HG02763 (cell line): ENCODE results near the gene MPP7.

Source experiments
- ATAC-seq: cut with Tn5 transposase; IDR thresholded peaks from one replicate; pipeline ENCODE4 v1.9.1; 2021; ENCODE audit warnings: mild to moderate bottlenecking, moderate library complexity; ENCODE audit not compliant: unreplicated experiment

Gene MPP7

GRCh38 chr10:28273343-28273742 is 29.5 kb downstream of the MPP7 start:
- ATAC-seq, result no peak

- no peak for ATAC-seq
Measured at GRCh38 chr10:28269842-28270456, 32.9 kb downstream of the MPP7 start.

- ATAC-seq, result no peak
Measured at GRCh38 chr10:28266449-28267224, 36.2 kb downstream of the MPP7 start.

- no peak for ATAC-seq
Measured at GRCh38 chr10:28263136-28263857, 39.6 kb downstream of the MPP7 start.

GRCh38 chr10:28256776-28257175 is 46.1 kb downstream of the MPP7 start:
- no peak for ATAC-seq

GRCh38 chr10:28254290-28254985 is 48.4 kb downstream of the MPP7 start:
- ATAC-seq, result no peak

- ATAC-seq, result no peak
Measured at GRCh38 chr10:28253169-28253785, 49.6 kb downstream of the MPP7 start.
